ENCODE results near the gene KIAA1328. TPM values are rescaled to one million over a fixed set of nuclear protein-coding genes. Genes with fewer than 3 reads are reported as not detected.
A peak's percentile ranks its signal among the peaks of the same experiment; 100 is the strongest.

The KIAA1328 gene
- total and polyA plus RNA-seq, 9 of the 15 experiments (the other 6 are each of a cell fraction or from before 2014, with no cell fraction given) = 4.0 to 8.6 (median 7.4) TPM

- no peak for TF ChIP-seq ZHX1 (conservative IDR thresholded peaks at IDR 0.05; ENCODE audit: low read length)
These were observed 413.2 kb downstream of the KIAA1328 start (continued) for GRCh38 chr18:37242091-37242490.

- Histone ChIP-seq H3K9me3 (replicated peaks; ENCODE audit: control insufficient read depth, insufficient read depth, low read depth, low read length) (no peaks in the 10 kb centered on the region), H3K27ac (ENCODE audit: extremely low read depth, low read depth, low read length) (no peak overlapping the region), H3K4me3 (no peak overlapping the region), H3K9ac (ENCODE audit: insufficient read depth in 1 of 2, low read depth in 2 of 2, low read length in 2 of 2) (no peak overlapping the region), H3K79me2 (ENCODE audit: control insufficient read depth, insufficient read depth, low read length) (no peaks in the 10 kb centered on the region), H3K4me1 (replicated peaks in 1 of 2; ENCODE audit: control insufficient read depth in 2 of 2, insufficient read depth in 2 of 2, low read length in 2 of 2) (peaks cover 0 to 4% of the 10 kb centered on the region in 2 experiments; a peak in 1 of 5 replicates), H3K27me3 (ENCODE audit: control insufficient read depth in 2 of 2, insufficient read depth in 2 of 2, low read length in 2 of 2) (peaks cover 8 to 24% of the 10 kb centered on the region in 2 experiments; a peak in 2 of 5 replicates), H3K4me2 (ENCODE audit: insufficient read depth, low read length) (no peak overlapping the region), H4K20me1 (replicated peaks; ENCODE audit: control insufficient read depth, insufficient read depth, low read length) (no peaks in the 10 kb centered on the region), H2AFZ (ENCODE audit: low read depth, low read length) (no peak overlapping the region), H3K36me3 (ENCODE audit: control insufficient read depth, insufficient read depth, low read length) (no peaks in the 10 kb centered on the region), H3K9me1 (ENCODE audit: control insufficient read depth, insufficient read depth, low read length) (no peaks in the 10 kb centered on the region)
- POLR2A ChIA-PET = interaction anchor here (0.6 kb wide), 1 partner anchor 16 kb away, joined by 3 read pairs; no protein-coding TSS in a partner anchor
- CTCF ChIA-PET (ENCODE audit: low intra/inter-chr PET ratio) = no interaction called here
- DNase-seq (ENCODE audit: extremely low read depth in 1 of 4, low spot score in 3 of 4) (no peak), FAIRE-seq (no peak), ATAC-seq (peak; percentile 13; the same call in 1 of the 3 replicates)
- in situ Hi-C loops (cut with MboI) (no loop called here), intact Hi-C loops (cut with micrococcal nuclease) (no loop called here)
- BruUV-seq (replicated peaks) = no TSS peak
- 0% methylated on average over 4 of the region's 4 CpGs for WGBS (ENCODE audit: insufficient coverage, low coverage, missing lambda C conversion rate)
- no peak for TF ChIP-seq DDX20 (tag; IDR thresholded peaks at IDR 0.05; ENCODE audit: low read depth)
- no peak for TF ChIP-seq ZNF134 (CRISPR knock-in tag; conservative IDR thresholded peaks at IDR 0.05)
- TF ChIP-seq TAL1 (IDR thresholded peaks at IDR 0.05) = no peak
- TF ChIP-seq EGR1 (conservative IDR thresholded peaks at IDR 0.05) = no peak
These were observed 414.1 kb downstream of the KIAA1328 start for GRCh38 chr18:37242826-37243560.

Data from K562 (cell line).